ENCODE measurements around the gene PPIL3. TPM values are rescaled to one million over a fixed set of nuclear protein-coding genes. Genes with fewer than 3 reads are reported as not detected.
"Not testable (repeated sequence)": the region's sequence is repeated elsewhere in the genome, so short reads cannot be mapped to it uniquely, and the experiment has no call there.

The PPIL3 gene
- total and polyA plus RNA-seq, 10 donors: 20.3 to 180 (median 35.1) TPM

DNA sequence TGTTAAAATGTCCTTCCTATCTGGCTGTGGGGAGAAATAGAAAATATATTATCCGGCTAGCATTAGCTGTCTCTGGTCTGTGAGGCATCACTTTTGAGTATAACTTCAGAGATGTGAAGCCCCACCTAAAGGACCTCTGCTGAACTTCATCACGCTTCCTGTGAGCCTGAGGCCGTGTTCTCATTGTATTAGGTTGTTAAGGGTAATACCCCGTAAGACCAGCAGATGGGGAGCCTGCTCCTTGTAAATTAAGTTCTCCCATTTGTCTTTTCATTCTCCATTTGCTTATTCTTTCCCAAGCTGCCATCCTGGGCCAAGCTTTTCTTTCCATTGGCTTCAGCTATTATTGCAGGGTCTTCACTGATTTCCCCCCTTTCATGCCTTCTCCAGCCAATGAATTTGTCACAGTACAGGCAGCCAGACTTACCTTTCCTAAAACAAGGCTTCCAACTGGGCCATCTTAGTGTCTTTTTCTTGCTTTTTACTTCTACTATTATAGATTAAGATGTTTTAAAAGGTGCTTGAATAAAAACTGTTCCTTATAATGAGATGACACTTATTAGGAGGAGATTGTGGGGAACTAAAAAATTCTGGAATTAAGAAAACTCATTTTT lies 12.7 kb upstream of the PPIL3 start:
- 3 to 7% (median 6%) methylated on average over 4 of the region's 4 CpGs for WGBS, 5 donors
- Histone ChIP-seq H3K36me3 (peaks cover 0 to 90% (median 69%) of the 10 kb centered on the region in 6 donors), H3K9me3 (no peaks in the 10 kb centered on the region), H3K4me3 (no peak overlapping the region), H3K27me3 (replicated peaks in 1 of 7) (no peaks in the 10 kb centered on the region), H3K27ac (peak overlapping the region in 2 of 8 donors; percentile 4 to 22), H3K4me1 (peaks cover 0 to 17% (median 6%) of the 10 kb centered on the region in 6 donors)
- no peak for DNase-seq
- intact Hi-C loops (cut with DNase I; ENCODE audit: low total_unique reads): no loop called here
- TF ChIP-seq, protein P1, sequence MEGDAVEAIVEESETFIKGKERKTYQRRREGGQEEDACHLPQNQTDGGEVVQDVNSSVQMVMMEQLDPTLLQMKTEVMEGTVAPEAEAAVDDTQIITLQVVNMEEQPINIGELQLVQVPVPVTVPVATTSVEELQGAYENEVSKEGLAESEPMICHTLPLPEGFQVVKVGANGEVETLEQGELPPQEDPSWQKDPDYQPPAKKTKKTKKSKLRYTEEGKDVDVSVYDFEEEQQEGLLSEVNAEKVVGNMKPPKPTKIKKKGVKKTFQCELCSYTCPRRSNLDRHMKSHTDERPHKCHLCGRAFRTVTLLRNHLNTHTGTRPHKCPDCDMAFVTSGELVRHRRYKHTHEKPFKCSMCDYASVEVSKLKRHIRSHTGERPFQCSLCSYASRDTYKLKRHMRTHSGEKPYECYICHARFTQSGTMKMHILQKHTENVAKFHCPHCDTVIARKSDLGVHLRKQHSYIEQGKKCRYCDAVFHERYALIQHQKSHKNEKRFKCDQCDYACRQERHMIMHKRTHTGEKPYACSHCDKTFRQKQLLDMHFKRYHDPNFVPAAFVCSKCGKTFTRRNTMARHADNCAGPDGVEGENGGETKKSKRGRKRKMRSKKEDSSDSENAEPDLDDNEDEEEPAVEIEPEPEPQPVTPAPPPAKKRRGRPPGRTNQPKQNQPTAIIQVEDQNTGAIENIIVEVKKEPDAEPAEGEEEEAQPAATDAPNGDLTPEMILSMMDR (IDR thresholded peaks at IDR 0.05 in 8 of 11, conservative IDR thresholded peaks at IDR 0.05 in 3 of 11): peak; percentile 73 to 93 (median 83)
- TF ChIP-seq POLR2AphosphoS5 (IDR thresholded peaks at IDR 0.05) (peak in 1 of 3 donors; percentile 57), POLR2A (IDR thresholded peaks at IDR 0.05) (no peak)

DNA sequence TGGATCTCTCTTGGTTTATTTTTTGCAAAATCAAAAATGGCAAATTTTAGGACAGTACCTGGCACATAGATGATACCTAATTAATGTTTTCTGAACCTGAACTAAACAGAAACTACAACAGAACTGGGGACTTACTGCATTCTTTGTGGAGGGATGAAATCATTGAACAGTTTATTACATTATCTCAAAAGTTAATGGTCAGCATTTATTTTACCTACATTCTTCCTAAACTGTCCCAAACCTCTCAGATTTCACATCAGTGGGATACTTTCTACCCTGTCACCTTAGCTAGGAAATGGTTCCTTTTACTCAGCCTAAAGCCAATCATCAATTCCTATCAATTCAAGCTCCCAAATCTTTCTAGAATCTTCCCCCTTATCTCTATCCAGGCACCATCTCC lies 10.6 kb upstream of the PPIL3 start:
- H3K9me3 ChIP-seq: no peaks in the 10 kb centered on the region
- H3K4me1 ChIP-seq: peaks cover 0 to 10% (median 4%) of the 10 kb centered on the region in 6 donors
- H3K27ac ChIP-seq: no peak overlapping the region
- no peak for DNase-seq
- H3K36me3 ChIP-seq: peaks cover 0 to 92% (median 79%) of the 10 kb centered on the region in 6 donors
- intact Hi-C loops (cut with DNase I; ENCODE audit: low total_unique reads): loop anchor here (10.0 kb wide), 1 partner anchor 175 kb away; the partner anchor contains the start of genes HYCC2 and NDUFB3
- H3K4me3 ChIP-seq: no peak overlapping the region
- TF ChIP-seq POLR2A (IDR thresholded peaks at IDR 0.05): no peak
- TF ChIP-seq, protein P1 (IDR thresholded peaks at IDR 0.05 in 8 of 11, conservative IDR thresholded peaks at IDR 0.05 in 3 of 11): no peak
- TF ChIP-seq POLR2AphosphoS5 (IDR thresholded peaks at IDR 0.05): no peak
- no peaks in the 10 kb centered on the region for H3K27me3 ChIP-seq (replicated peaks in 1 of 7)

DNA sequence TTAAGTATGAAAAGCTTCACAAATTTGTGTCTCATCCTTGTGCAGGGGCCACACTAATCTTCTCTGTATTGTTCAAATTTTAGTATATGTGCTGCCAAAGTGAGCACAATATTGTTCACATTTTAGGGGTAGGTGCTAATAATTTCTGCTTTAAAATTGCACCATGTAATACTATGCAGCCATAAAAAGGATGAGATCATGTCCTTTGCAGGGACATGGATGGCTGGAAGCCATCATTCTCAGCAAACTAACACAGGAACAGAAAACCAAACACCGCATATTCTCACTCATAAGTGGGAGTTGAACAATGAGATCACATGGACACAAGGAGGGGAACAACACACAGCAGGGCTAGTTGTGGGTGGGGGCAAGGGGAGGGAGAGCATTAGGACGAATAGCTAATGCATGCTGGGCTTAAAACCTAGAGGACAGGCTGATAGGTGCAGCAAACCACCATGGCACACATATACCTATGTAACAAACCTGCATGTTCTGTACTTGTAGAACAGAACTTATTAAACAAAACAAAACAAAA lies 7.1 kb downstream of the PPIL3 start:
- Histone ChIP-seq H3K36me3 (peaks cover 6 to 100% (median 80%) of the 10 kb centered on the region in 6 donors), H3K4me1 (peaks cover 0 to 12% (median 6%) of the 10 kb centered on the region in 6 donors)
- H3K27me3 ChIP-seq (replicated peaks in 1 of 7); H3K9me3 ChIP-seq; intact Hi-C loops (cut with DNase I; ENCODE audit: low total_unique reads); H3K4me3 ChIP-seq; DNase-seq; H3K27ac ChIP-seq: not testable (repeated sequence)
- 82 to 100% (median 88%) methylated on average over 2 of the region's 2 CpGs for WGBS, 5 donors

DNA sequence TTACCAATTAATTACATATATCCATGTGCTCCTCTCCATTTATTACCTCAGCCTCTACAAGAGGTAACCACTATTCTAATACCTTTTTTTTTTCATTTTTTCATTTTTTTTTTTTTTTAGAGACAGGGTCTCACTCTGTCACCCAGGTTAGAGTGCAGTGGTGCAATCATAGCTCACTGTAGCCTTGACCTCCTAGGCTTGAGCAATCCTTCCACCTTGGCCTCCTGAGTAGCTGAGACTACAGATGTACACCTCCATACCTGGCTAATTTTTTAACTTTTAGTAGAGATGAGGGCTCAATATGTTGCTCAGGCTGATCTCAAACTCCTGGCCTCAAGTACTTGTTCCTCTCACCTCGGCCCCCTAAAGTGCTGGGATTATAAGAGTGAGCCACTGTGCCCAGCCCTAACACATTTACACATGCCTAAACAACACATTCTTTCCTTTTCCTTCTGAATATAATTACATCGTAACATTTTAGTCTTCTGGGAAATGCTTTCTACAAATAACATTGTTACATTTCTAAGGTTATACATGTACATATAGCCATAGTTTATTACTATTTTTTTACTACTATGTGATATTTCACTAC lies 10.5 kb downstream of the PPIL3 start:
- H3K36me3 ChIP-seq: peaks cover 3 to 100% (median 83%) of the 10 kb centered on the region in 6 donors

More for the DNA sequence above, 10.5 kb downstream of the PPIL3 start:
- H3K9me3 ChIP-seq: no peaks in the 10 kb centered on the region
- no peaks in the 10 kb centered on the region for H3K4me1 ChIP-seq
- H3K27ac ChIP-seq: no peak overlapping the region
- H3K4me3 ChIP-seq: no peak overlapping the region
- no peak for DNase-seq
- intact Hi-C loops (cut with DNase I; ENCODE audit: low total_unique reads): no loop called here
- TF ChIP-seq, protein P1 (IDR thresholded peaks at IDR 0.05 in 8 of 11, conservative IDR thresholded peaks at IDR 0.05 in 3 of 11): no peak
- TF ChIP-seq POLR2A (IDR thresholded peaks at IDR 0.05): no peak
- TF ChIP-seq POLR2AphosphoS5 (IDR thresholded peaks at IDR 0.05): no peak
- 91 to 100% (median 96%) methylated on average over 2 of the region's 2 CpGs for WGBS, 5 donors
- H3K27me3 ChIP-seq (replicated peaks in 1 of 7): no peaks in the 10 kb centered on the region
